ENCODE data around the gene CAMSAP1. TPM values are rescaled to one million over a fixed set of nuclear protein-coding genes. Genes with fewer than 3 reads are reported as not detected.

The CAMSAP1 gene
- total RNA-seq, 2 experiments from 2014 or later, result 20.2 to 27.0 TPM

GRCh38 chr9:135804581-135805421 is 102.5 kb downstream of the CAMSAP1 start:
- Mint-ChIP-seq H3K36me3 (ENCODE audit: low read depth) (no peaks in the 10 kb centered on the region), H3K4me1 (ENCODE audit: low read depth) (peaks cover 6% of the 10 kb centered on the region), H3K27me3 (no peaks in the 10 kb centered on the region), H3K27ac (no peak overlapping the region), H3K9me3 (no peaks in the 10 kb centered on the region), H3K4me3 (no peak overlapping the region)
- DNase-seq (no peak), ATAC-seq (no peak)
- CTCF ChIA-PET, result no interaction called here
- POLR2A ChIA-PET, result no interaction called here
- intact Hi-C loops (cut with micrococcal nuclease), result no loop called here
- no peak for TF ChIP-seq CTCF (IDR thresholded peaks at IDR 0.05)

- no peak overlapping the region for H3K4me3 Mint-ChIP-seq
- no peak for TF ChIP-seq CTCF (IDR thresholded peaks at IDR 0.05)
- ATAC-seq (no peak), DNase-seq (no peak)
- intact Hi-C loops (cut with micrococcal nuclease), result no loop called here
- H3K27ac Mint-ChIP-seq, result no peak overlapping the region
- H3K9me3 Mint-ChIP-seq, result no peaks in the 10 kb centered on the region
- ChIA-PET CTCF (no interaction called here), POLR2A (no interaction called here)
- H3K27me3 Mint-ChIP-seq, result no peaks in the 10 kb centered on the region
- peaks cover 6% of the 10 kb centered on the region for H3K4me1 Mint-ChIP-seq (ENCODE audit: low read depth)
- no peaks in the 10 kb centered on the region for H3K36me3 Mint-ChIP-seq (ENCODE audit: low read depth)
Observed at GRCh38 chr9:135803441-135803840, 103.9 kb downstream of the CAMSAP1 start.

- DNase-seq (no peak), ATAC-seq (no peak)
- Mint-ChIP-seq H3K27me3 (no peaks in the 10 kb centered on the region), H3K4me3 (no peak overlapping the region), H3K27ac (no peak overlapping the region), H3K4me1 (ENCODE audit: low read depth) (peaks cover 6% of the 10 kb centered on the region), H3K9me3 (no peaks in the 10 kb centered on the region), H3K36me3 (ENCODE audit: low read depth) (no peaks in the 10 kb centered on the region)
- intact Hi-C loops (cut with micrococcal nuclease), result no loop called here
- no peak for TF ChIP-seq CTCF (IDR thresholded peaks at IDR 0.05)
- ChIA-PET CTCF (no interaction called here), POLR2A (no interaction called here)
Observed at GRCh38 chr9:135802876-135803419, 104.4 kb downstream of the CAMSAP1 start.

- ATAC-seq, result no peak
- H3K4me3 Mint-ChIP-seq, result no peak overlapping the region
- H3K9me3 Mint-ChIP-seq, result no peaks in the 10 kb centered on the region
- peaks cover 6% of the 10 kb centered on the region for H3K4me1 Mint-ChIP-seq (ENCODE audit: low read depth)
- intact Hi-C loops (cut with micrococcal nuclease), result no loop called here
- no peaks in the 10 kb centered on the region for H3K36me3 Mint-ChIP-seq (ENCODE audit: low read depth)
- H3K27me3 Mint-ChIP-seq, result peaks cover 4% of the 10 kb centered on the region
- POLR2A ChIA-PET, result no interaction called here
- H3K27ac Mint-ChIP-seq, result no peak overlapping the region
- CTCF ChIA-PET, result no interaction called here
- no peak for TF ChIP-seq CTCF (IDR thresholded peaks at IDR 0.05)
- DNase-seq, result no peak
Observed at GRCh38 chr9:135801070-135801469, 106.3 kb downstream of the CAMSAP1 start.

GRCh38 chr9:135799261-135799660 is 108.1 kb downstream of the CAMSAP1 start:
- no peak for TF ChIP-seq CTCF (IDR thresholded peaks at IDR 0.05)
- Mint-ChIP-seq H3K36me3 (ENCODE audit: low read depth) (no peaks in the 10 kb centered on the region), H3K4me3 (no peak overlapping the region), H3K27me3 (peaks cover 4% of the 10 kb centered on the region), H3K4me1 (ENCODE audit: low read depth) (no peaks in the 10 kb centered on the region), H3K27ac (no peak overlapping the region), H3K9me3 (no peaks in the 10 kb centered on the region)
- POLR2A ChIA-PET, result interaction anchor here (0.7 kb wide), 1 partner anchor 1554 kb away, joined by 3 read pairs; no protein-coding TSS in a partner anchor
- CTCF ChIA-PET, result interaction anchor here (0.6 kb wide), 1 partner anchor 168 kb away, joined by 3 read pairs; no protein-coding TSS in a partner anchor
- DNase-seq (no peak), ATAC-seq (no peak)
- intact Hi-C loops (cut with micrococcal nuclease), result no loop called here

Data from activated CD8-positive, alpha-beta T cell treated with anti-CD3 and anti-CD28 coated beads for 36 hours (primary cell).